Stimulated activated naive CD8-positive, alpha-beta T cell treated with anti-CD3 and anti-CD28 coated beads, Interleukin-15, Interleukin-2, amounts not matched to agents 100 U/mL and 50 U/mL, for 24 hours (primary cell): ENCODE measurements around the gene VPS37C.
A peak's percentile ranks its signal among the peaks of the same experiment; 100 is the strongest.

Source experiments
- ATAC-seq: fragments of 150-1000 bp; cut with Tn5 transposase; one replicate; pipeline ENCODE4 v1.10.0; 2021
- DNase-seq: peaks from one replicate; pipeline ENCODE4 v3.0.0; 2021

The VPS37C gene

GRCh38 chr11:61132646-61133045 is 28.6 kb downstream of the VPS37C start:
- no peak for ATAC-seq
- DNase-seq, result no peak

GRCh38 chr11:61131998-61132555 is 29.1 kb downstream of the VPS37C start:
- ATAC-seq (no peak), DNase-seq (no peak)

DNA sequence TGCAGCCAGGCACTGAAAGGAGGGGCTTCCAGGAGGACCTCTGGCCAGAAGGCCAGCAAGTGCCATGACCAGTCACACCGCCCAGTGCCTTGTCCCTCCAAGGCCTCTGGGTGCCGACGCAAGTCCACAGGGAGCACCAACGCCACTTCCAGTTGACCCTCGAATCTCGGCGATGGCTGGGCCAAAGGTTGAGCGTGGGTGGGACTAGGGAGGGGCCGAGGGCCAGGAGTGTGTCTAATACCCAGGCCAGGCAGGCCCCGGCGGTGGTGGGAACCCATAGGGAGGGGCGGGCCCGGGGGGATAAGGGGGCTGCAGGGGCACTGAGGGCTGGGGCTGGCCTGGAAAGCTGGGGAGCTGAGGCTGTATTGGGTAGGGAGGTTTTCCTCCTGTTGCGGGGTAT is 29.6 kb downstream of the VPS37C start:
- DNase-seq, result no peak
- no peak for ATAC-seq

DNA sequence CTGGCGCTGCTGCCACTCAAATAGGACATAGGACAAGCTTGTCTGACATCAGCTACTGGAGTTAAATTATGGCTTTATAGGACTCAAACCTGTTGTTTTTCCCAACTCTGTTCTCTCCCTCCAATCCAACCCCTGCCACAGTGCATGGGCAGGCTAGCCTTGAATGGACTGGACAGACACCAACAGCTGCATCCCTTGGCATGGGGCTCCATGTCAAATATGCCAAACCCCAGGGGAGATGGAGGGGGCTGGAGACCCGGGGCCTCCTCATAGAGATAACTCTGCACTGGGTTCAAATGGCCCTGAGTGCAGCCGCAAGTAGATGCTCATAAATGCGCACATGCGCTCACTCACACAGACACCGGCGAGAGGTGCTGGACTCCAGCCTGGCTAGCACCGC is 30.0 kb downstream of the VPS37C start:
- ATAC-seq (no peak), DNase-seq (no peak)

- ATAC-seq, result peak; percentile 90
- peak; percentile 93 for DNase-seq
These were observed 31.3 kb downstream of the VPS37C start for GRCh38 chr11:61129639-61130523.

GRCh38 chr11:61128947-61129638 is 32.1 kb downstream of the VPS37C start:
- DNase-seq (no peak), ATAC-seq (no peak)

- DNase-seq (no peak), ATAC-seq (no peak)
These were observed 33.2 kb downstream of the VPS37C start for GRCh38 chr11:61127991-61128390.

- ATAC-seq (no peak), DNase-seq (no peak)
These were observed 35.0 kb downstream of the VPS37C start for GRCh38 chr11:61126256-61126655.

DNA sequence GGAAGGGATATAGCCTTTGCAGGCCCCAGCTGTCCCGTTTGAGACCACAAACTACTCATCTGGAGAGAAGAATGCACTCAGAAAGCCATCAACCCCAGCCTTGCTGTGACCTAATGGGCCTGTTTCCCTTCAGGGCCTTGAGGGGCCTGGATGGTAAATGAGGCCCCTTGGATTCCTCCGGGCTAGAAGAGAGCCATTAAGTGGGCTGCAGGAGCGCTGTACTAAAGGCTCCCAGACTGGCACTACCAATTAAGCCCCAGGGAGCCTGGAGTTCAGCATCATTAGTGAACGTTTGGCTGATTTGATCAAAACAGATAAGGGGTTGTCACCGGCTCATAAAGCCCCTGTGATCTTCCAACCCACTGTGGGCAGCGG is 35.9 kb downstream of the VPS37C start:
- DNase-seq (no peak), ATAC-seq (no peak)

GRCh38 chr11:61124574-61125309 is 36.5 kb downstream of the VPS37C start:
- DNase-seq (no peak), ATAC-seq (no peak)

DNA sequence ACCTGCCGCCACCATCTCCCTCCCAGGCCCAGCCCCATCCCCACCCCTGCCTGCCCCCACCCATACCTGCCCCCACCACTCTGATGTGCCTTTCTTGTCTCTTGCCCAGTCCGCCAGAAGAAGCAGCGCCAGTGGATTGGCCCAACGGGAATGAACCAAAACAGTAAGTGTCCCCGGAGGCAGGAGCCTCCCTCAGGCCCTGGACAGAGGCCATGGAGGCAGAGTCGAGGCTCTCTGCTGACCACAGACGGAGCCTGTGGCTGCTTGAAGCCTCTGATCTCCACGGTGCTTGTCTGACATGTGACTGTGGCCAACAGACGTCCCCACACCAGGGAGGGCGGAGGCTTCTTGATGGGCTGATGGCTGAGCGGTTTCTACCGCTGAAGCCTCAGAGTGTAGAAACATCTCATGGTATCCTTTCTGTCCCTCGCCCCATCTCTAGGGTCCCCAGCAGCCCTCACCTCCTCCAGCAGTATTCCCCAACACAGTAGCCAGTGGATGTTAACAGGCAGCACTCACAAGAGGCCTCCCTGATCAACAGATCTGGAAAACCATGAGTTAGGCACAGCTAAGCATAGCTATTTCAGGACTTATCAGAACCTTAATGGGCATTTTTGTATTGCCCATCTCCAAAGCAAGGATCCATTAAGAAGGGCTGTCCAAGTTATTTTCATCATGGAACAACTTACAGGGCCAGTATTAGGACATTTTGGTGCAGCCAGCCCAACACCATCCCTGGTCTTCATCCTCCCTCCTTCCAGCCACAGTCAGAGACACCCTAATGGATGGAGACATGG is 37.3 kb downstream of the VPS37C start:
- DNase-seq, result no peak
- ATAC-seq, result no peak

DNA sequence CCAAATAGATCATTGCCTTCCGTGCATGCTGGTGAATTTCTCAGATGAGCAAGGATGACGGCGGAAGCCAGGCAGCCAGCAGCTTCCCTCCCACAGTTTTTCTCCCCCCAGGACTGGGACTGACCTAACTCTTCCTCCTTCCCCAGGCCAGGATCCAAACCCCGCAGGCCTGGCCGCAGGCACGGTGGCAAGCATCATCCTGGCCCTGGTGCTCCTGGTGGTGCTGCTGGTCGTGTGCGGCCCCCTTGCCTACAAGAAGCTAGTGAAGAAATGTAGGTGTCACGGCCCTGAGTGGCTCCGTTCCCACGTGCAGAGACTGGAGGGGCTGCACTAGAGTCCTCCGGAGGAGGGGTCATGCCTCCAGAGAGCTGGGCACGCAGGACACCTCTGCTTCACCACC is 38.5 kb downstream of the VPS37C start:
- ATAC-seq (no peak), DNase-seq (no peak)

- ATAC-seq (no peak), DNase-seq (no peak)
These were observed 39.3 kb downstream of the VPS37C start for GRCh38 chr11:61121917-61122316.

DNA sequence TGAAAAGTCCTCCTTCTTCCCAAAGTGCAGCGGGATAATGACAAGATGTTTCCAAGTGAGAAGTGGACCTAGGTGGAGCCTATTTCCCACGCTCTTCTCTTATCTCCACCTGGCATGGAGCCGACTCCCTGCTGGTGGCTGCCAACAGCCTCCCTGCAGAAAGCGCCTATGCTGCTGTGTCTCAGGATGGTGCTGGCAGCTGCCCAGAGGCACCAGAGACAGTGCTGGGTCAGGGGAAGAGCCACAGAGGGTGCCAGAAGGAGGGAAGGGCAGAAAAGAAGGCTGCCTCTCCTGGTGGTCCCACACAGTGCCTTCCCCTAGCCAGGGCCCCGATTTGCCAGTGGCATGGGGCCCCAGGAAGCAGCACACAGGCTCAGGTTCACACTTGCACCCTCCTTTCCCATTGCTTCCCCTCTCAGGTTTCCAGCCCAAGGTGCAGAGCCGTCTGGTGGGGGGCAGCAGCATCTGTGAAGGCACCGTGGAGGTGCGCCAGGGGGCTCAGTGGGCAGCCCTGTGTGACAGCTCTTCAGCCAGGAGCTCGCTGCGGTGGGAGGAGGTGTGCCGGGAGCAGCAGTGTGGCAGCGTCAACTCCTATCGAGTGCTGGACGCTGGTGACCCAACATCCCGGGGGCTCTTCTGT is 39.9 kb downstream of the VPS37C start:
- DNase-seq (no peak), ATAC-seq (no peak)

DNA sequence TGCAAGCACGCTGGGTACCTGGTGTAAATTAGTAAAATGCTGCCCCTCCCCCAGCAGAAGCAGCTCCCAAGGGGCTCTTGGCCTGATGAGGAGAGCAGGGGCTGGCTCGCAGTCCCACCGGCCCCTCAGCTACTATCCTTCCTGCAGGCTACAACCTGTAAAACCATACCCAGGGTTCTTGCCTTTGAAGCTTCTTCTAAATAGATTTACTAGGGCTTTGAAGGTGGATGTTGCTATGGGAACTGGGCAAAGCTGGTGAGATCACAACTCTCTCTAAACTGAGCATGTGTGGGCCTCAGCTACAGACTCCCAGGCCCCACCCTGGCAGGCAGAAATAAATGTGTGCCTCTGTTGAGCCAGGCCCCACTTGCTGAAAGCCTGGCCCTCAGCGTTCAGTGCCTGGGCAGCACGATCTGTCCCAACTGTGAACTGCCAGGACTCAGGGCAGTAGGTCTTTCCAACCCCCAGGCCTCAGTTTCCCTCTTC is 40.5 kb downstream of the VPS37C start:
- ATAC-seq, result no peak
- DNase-seq, result no peak

GRCh38 chr11:61120099-61120705 is 41.0 kb downstream of the VPS37C start:
- ATAC-seq, result no peak
- DNase-seq, result no peak

- no peak for ATAC-seq
These were observed 41.7 kb downstream of the VPS37C start for GRCh38 chr11:61119571-61119970.

GRCh38 chr11:61119055-61119454 is 42.2 kb downstream of the VPS37C start:
- DNase-seq (no peak), ATAC-seq (no peak)

More at GRCh38 chr11:61119571-61119970, 41.7 kb downstream of the VPS37C start:
- no peak for DNase-seq

DNA sequence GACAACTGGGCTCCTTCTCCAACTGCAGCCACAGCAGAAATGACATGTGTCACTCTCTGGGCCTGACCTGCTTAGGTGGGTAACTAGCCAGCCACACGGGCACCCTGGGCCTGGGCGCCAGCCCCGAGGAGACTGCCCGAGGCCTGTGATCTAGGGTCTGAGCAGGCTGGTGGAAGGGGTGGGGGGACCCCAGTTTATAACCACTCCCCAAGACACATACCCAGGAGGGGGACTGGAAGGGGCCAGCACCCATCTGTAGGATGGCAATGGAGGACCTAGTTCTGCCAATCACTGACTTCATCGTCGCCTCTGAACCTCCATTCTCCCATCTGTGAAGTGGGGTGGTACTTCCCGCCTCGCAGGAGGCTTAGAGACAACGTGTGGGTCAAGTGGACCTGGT is 42.8 kb downstream of the VPS37C start:
- DNase-seq (no peak), ATAC-seq (no peak)

DNA sequence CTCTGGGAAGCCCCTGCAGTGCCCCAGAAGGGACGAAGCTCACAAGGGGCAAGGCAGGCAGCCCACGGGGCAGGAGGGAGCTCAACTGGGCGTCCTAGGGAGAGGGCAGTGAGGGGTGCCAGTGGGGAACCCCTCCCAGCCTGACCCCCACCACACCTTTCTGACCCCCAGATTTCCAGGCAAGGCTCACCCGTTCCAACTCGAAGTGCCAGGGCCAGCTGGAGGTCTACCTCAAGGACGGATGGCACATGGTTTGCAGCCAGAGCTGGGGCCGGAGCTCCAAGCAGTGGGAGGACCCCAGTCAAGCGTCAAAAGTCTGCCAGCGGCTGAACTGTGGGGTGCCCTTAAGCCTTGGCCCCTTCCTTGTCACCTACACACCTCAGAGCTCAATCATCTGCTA is 43.2 kb downstream of the VPS37C start:
- DNase-seq (no peak), ATAC-seq (no peak)

GRCh38 chr11:61117168-61117520 is 44.1 kb downstream of the VPS37C start:
- ATAC-seq (no peak), DNase-seq (no peak)
